Measurements from ENCODE around the gene ASL. TPM values are rescaled to one million over a fixed set of nuclear protein-coding genes. Genes with fewer than 3 reads are reported as not detected.

ASL gene
- total and polyA plus RNA-seq, 9 of the 15 experiments (the other 6 are each of a cell fraction or from before 2014, with no cell fraction given) = 2.6 to 67.0 (median 33.3) TPM

GRCh38 chr7:66075590-66076461, at the start of gene ASL (continued):
- no peak for TF ChIP-seq AFF1 (IDR thresholded peaks at IDR 0.05; ENCODE audit: low read depth in 1 of 2, partially characterized antibody in 2 of 2)
- no peak for TF ChIP-seq IRF2 (CRISPR knock-in tag; IDR thresholded peaks at IDR 0.05)
- TF ChIP-seq CBX3 (IDR thresholded peaks at IDR 0.05; ENCODE audit: borderline replicate concordance in 1 of 2, low read length in 2 of 2) = no peak
- TF ChIP-seq RFX7 (CRISPR knock-in tag; IDR thresholded peaks at IDR 0.05) = no peak
- TF ChIP-seq STAG1 (CRISPR knock-in tag; IDR thresholded peaks at IDR 0.05; ENCODE audit: borderline replicate concordance) = no peak
- no peak for TF ChIP-seq MLX (CRISPR knock-in tag; conservative IDR thresholded peaks at IDR 0.05)
- TF ChIP-seq GTF2E2 (tag; IDR thresholded peaks at IDR 0.05) = peak; percentile 63; the same call in 1 of the 2 replicates
- TF ChIP-seq BHLHE40 (IDR thresholded peaks at IDR 0.05; ENCODE audit: low read length) = peak; percentile 51; the same call in 1 of the 2 replicates
- peak; percentile 87 for TF ChIP-seq FOS (IDR thresholded peaks at IDR 0.05; ENCODE audit: extremely low read depth, insufficient read length)
- no peak for TF ChIP-seq HEY1 (CRISPR knock-in tag; IDR thresholded peaks at IDR 0.05; ENCODE audit: borderline replicate concordance)
- TF ChIP-seq MTA3 (IDR thresholded peaks at IDR 0.05; ENCODE audit: borderline replicate concordance) = peak; percentile 89; the same call in 1 of the 2 replicates
- TF ChIP-seq FOXP1 (CRISPR knock-in tag; IDR thresholded peaks at IDR 0.05) = no peak
- no peak for TF ChIP-seq BCOR (IDR thresholded peaks at IDR 0.05)
- peak; percentile 95 for TF ChIP-seq ZBTB7A (IDR thresholded peaks at IDR 0.05; ENCODE audit: borderline replicate concordance, control insufficient read depth, low read depth, low read length)
- no peak for TF ChIP-seq ZNF717 (CRISPR knock-in tag; IDR thresholded peaks at IDR 0.05)
- no peak for TF ChIP-seq CC2D1A (IDR thresholded peaks at IDR 0.05)
- TF ChIP-seq ZNF224 (CRISPR knock-in tag; IDR thresholded peaks at IDR 0.05) = no peak
- no peak for TF ChIP-seq ZNF12 (CRISPR knock-in tag; IDR thresholded peaks at IDR 0.05)
- no peak for TF ChIP-seq ZHX1 (conservative IDR thresholded peaks at IDR 0.05; ENCODE audit: low read length)

Data from K562 (cell line).